HepG2 (cell line): ENCODE results near the gene USP30. TPM values are rescaled to one million over a fixed set of nuclear protein-coding genes. Genes with fewer than 3 reads are reported as not detected.
A peak's percentile ranks its signal among the peaks of the same experiment; 100 is the strongest.

Experiments used
- BCL6 ChIP-seq: IDR thresholded peaks from 2 replicates; pipeline ENCODE4 v1.6.1; 2016; ENCODE audit warnings: missing genetic modification reagents, missing compliant biosample characterization
- CHCHD3 ChIP-seq: sonication (generic); formaldehyde crosslinking; IDR thresholded peaks from 2 replicates; pipeline ENCODE4 v1.8.0; 2022; ENCODE audit warnings: mild to moderate bottlenecking, missing genetic modification reagents, moderate library complexity
- EEA1 ChIP-seq: sonication (generic); formaldehyde crosslinking; IDR thresholded peaks from 2 replicates; pipeline ENCODE4 v1.5.1; 2020; ENCODE audit warnings: mild to moderate bottlenecking, missing genetic modification reagents, borderline replicate concordance
- GATA4 ChIP-seq: sonication (generic); IDR thresholded peaks from 2 replicates; pipeline ENCODE4 v1.6.1; 2016; ENCODE audit warnings: antibody characterized with exemption, low read depth, borderline replicate concordance
- IKZF4 ChIP-seq: sonication (generic); formaldehyde crosslinking; IDR thresholded peaks from 2 replicates; pipeline ENCODE4 v1.5.1; 2020; ENCODE audit warnings: borderline replicate concordance, mild to moderate bottlenecking, low read depth, missing genetic modification reagents; ENCODE audit errors: not compliant biosample characterization
- KAT2B ChIP-seq: fragments of 150-350 bp; IDR thresholded peaks from 2 replicates; pipeline ENCODE4 v1.6.1; 2014; ENCODE audit warnings: low read depth, low read length, borderline replicate concordance
- KDM5A ChIP-seq: fragments of 200-600 bp; sonication (generic); IDR thresholded peaks from 2 replicates; pipeline ENCODE4 v1.7.0; 2018; ENCODE audit warnings: antibody characterized with exemption, mild to moderate bottlenecking, low read length, borderline replicate concordance
- RBFOX2 ChIP-seq: fragments of 200-400 bp; formaldehyde crosslinking; IDR thresholded peaks from 2 replicates; pipeline ENCODE4 v1.6.1; 2017; ENCODE audit warnings: low read depth, mild to moderate bottlenecking, low read length
- ZNF136 ChIP-seq: sonication (generic); formaldehyde crosslinking; IDR thresholded peaks from 2 replicates; pipeline ENCODE4 v1.8.1; 2022; ENCODE audit warnings: low read depth, mild to moderate bottlenecking, moderate library complexity, missing genetic modification reagents
- ZNF260 ChIP-seq: sonication (generic); formaldehyde crosslinking; IDR thresholded peaks from 2 replicates; pipeline ENCODE4 v1.4.0; 2020; ENCODE audit warnings: missing genetic modification reagents, low read depth, mild to moderate bottlenecking, borderline replicate concordance
- ZNF629 ChIP-seq: sonication (generic); formaldehyde crosslinking; conservative IDR thresholded peaks from 2 replicates; pipeline ENCODE4 v1.5.0; 2020; ENCODE audit warnings: missing genetic modification reagents
- ZNF75D ChIP-seq: sonication (generic); formaldehyde crosslinking; IDR thresholded peaks from 2 replicates; pipeline ENCODE4 v1.8.1; 2023; ENCODE audit warnings: missing genetic modification reagents, mild to moderate bottlenecking, borderline replicate concordance
- ZNF781 ChIP-seq: sonication (generic); formaldehyde crosslinking; IDR thresholded peaks from 2 replicates; pipeline ENCODE4 v1.5.1; 2020; ENCODE audit warnings: borderline replicate concordance, mild to moderate bottlenecking, missing genetic modification reagents; ENCODE audit errors: not compliant biosample characterization
- ZNF879 ChIP-seq: sonication (generic); formaldehyde crosslinking; IDR thresholded peaks from 2 replicates; pipeline ENCODE4 v1.8.1; 2023; ENCODE audit warnings: missing genetic modification reagents
- polyA plus RNA-seq, 8 experiments: library from polyadenylated mRNA; depleted of rRNA in 3 of 8; stranded (reverse) in 7 of 8; unstranded in 1 of 8; fragments of >200 nt; fragmentation: Illumina TruSeq in 4 of 8; extraction: Trizol in 4 of 8; gene quantifications; 2 replicates each; pipeline versions ENCODE4 v1.2.1 to v1.2.3, GENCODE V29; 2011 to 2016; ENCODE audit warnings: low read depth in 4 of 8, missing spikeins in 1 of 8, mixed read lengths in 1 of 8; ENCODE audit not compliant: insufficient read depth in 1 of 8
- total RNA-seq, 5 experiments: library from RNA; depleted of rRNA; stranded (reverse); fragments of >200 nt; fragmentation: Illumina TruSeq; extraction: Trizol; gene quantifications; 2 replicates each; pipeline ENCODE4 v1.2.3, GENCODE V29; 2016; ENCODE audit warnings: low read depth in 1 of 5
- TF ChIP-seq, protein P1 (sequence below): sonication (generic); formaldehyde crosslinking; IDR thresholded peaks from 2 replicates; pipeline ENCODE4 v1.4.0; 2020; ENCODE audit warnings: mild to moderate bottlenecking, missing genetic modification reagents
- TF ChIP-seq, protein P2 (sequence below): sonication (generic); formaldehyde crosslinking; IDR thresholded peaks from 2 replicates; pipeline ENCODE4 v1.5.1; 2020; ENCODE audit warnings: mild to moderate bottlenecking, moderate library complexity, missing genetic modification reagents
- TF ChIP-seq, protein P3 (sequence below): sonication (generic); formaldehyde crosslinking; IDR thresholded peaks from 2 replicates; pipeline ENCODE4 v1.8.0; 2022; ENCODE audit warnings: low read depth, missing genetic modification reagents

Gene USP30
- total and polyA plus RNA-seq, 2 of the 13 experiments (the other 11 are each of a cell fraction or from before 2014, with no cell fraction given): 11.2 to 20.8 TPM

DNA sequence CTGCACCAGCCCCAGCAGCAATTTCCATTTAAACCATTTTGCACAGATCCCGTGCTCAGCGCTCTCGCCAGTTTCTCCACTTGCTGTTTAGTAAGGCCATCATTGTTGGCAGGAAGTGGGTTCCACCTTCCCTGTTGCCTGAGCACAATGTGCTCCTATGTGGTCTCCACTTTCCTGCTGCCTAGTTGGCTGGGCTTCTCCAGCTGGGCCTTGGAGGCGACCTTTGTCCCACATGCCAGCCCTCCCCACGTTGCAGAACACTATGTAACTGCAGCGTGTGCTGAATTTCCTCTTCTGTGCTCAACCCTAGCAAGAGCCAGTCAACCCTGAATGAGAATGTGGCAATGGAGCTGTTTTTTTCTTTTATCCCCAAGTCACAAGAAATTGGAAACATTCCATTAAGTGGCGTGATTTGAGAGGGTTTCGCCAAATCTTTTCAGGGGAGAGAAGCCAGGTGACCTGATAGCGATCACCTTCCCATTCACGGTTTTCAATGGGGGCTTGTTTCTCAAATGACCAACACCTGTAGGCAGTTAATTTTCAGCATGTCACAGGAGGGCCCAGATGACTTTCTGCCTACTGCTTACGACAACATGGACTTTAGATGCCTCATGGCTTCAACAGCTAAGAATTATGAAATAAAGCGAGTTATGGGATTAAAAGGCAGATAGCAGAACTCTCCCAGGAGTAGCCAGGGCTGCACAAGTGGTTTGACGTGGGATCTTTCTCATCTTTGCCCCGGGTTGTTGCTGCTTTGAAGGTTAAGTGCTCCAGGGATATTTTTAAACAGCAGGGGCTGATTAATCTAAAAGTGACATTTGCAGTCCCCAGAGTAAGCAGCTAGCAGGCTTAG is 63.6 kb downstream of the USP30 start, which contains the start of gene ACACB (continued):
- TF ChIP-seq ZNF629 (CRISPR knock-in tag) (0 out of 2 replicates have a peak, but pooled peaks have one; percentile 28), IKZF4 (CRISPR knock-in tag) (peak; percentile 57), ZNF781 (CRISPR knock-in tag) (peak; percentile 78), RBFOX2 (peak; percentile 32), ZNF75D (CRISPR knock-in tag) (no peak), KAT2B (no peak), ZNF260 (CRISPR knock-in tag) (no peak), CHCHD3 (no peak), ZNF136 (CRISPR knock-in tag) (no peak), BCL6 (CRISPR knock-in tag) (peak; percentile 45), KDM5A (no peak), EEA1 (CRISPR knock-in tag) (no peak), ZNF879 (no peak), GATA4 (no peak; the same call in 1 of the 2 replicates)
- TF ChIP-seq, protein P1, sequence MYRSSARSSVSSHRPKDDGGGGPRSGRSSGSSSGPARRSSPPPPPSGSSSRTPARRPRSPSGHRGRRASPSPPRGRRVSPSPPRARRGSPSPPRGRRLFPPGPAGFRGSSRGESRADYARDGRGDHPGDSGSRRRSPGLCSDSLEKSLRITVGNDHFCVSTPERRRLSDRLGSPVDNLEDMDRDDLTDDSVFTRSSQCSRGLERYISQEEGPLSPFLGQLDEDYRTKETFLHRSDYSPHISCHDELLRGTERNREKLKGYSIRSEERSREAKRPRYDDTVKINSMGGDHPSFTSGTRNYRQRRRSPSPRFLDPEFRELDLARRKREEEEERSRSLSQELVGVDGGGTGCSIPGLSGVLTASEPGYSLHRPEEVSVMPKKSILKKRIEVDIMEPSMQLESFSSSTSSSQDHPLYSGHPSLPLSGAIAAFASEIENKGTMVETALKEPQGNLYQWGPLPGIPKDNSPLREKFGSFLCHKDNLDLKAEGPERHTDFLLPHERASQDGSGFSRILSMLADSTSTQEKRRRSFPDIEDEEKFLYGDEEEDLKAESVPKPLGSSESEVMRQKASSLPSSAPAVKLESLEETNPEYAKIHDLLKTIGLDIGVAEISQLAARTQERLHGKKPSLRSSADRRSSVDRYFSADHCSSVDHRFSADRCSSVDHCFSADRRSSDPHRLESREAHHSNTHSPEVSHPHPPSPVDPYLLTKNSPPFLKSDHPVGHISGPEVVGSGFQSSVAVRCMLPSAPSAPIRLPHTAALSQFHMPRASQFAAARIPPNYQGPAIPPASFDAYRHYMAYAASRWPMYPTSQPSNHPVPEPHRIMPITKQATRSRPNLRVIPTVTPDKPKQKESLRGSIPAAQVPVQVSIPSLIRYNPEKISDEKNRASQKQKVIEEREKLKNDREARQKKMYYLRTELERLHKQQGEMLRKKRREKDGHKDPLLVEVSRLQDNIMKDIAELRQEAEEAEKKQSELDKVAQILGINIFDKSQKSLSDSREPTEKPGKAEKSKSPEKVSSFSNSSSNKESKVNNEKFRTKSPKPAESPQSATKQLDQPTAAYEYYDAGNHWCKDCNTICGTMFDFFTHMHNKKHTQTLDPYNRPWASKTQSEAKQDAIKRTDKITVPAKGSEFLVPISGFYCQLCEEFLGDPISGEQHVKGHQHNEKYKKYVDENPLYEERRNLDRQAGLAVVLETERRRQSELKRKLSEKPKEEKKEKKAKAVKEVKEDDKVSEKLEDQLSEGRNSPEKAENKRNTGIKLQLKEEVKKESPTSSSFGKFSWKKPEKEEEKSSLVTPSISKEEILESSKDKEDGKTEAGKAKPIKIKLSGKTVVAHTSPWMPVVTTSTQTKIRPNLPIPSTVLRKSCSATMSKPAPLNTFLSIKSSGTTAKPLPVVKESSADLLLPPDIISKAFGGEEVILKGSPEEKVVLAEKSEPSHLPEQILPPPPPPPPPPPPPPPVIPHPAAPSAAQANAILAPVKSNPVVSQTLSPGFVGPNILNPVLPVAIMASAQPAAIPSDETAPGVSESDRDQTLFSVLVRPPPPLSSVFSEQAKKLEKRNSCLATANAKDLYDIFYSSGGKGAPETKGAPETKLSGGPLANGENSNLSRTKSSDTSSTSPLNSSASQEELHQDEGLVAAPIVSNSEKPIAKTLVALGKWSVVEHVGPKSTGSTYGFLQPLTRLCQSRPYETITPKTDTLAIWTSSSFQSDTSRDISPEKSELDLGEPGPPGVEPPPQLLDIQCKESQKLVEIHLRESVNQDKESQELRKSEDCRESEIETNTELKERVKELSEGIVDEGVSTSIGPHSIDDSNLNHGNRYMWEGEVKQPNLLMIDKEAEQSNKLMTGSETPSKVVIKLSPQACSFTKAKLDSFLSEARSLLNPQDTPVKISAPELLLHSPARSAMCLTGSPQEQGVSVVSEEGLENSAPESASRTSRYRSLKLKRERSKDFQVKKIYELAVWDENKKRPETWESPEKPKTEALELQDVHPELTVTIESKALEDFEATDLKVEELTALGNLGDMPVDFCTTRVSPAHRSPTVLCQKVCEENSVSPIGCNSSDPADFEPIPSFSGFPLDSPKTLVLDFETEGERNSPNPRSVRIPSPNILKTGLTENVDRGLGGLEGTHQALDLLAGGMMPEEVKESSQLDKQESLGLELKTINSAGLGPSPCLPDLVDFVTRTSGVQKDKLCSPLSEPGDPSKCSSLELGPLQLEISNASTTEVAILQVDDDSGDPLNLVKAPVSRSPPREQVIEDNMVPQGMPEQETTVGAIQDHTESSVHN (CRISPR knock-in tag): no peak; the same call in 1 of the 2 replicates
- TF ChIP-seq, protein P2, sequence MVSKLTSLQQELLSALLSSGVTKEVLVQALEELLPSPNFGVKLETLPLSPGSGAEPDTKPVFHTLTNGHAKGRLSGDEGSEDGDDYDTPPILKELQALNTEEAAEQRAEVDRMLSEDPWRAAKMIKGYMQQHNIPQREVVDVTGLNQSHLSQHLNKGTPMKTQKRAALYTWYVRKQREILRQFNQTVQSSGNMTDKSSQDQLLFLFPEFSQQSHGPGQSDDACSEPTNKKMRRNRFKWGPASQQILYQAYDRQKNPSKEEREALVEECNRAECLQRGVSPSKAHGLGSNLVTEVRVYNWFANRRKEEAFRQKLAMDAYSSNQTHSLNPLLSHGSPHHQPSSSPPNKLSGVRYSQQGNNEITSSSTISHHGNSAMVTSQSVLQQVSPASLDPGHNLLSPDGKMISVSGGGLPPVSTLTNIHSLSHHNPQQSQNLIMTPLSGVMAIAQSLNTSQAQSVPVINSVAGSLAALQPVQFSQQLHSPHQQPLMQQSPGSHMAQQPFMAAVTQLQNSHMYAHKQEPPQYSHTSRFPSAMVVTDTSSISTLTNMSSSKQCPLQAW: peak; percentile 61
- TF ChIP-seq, protein P3, sequence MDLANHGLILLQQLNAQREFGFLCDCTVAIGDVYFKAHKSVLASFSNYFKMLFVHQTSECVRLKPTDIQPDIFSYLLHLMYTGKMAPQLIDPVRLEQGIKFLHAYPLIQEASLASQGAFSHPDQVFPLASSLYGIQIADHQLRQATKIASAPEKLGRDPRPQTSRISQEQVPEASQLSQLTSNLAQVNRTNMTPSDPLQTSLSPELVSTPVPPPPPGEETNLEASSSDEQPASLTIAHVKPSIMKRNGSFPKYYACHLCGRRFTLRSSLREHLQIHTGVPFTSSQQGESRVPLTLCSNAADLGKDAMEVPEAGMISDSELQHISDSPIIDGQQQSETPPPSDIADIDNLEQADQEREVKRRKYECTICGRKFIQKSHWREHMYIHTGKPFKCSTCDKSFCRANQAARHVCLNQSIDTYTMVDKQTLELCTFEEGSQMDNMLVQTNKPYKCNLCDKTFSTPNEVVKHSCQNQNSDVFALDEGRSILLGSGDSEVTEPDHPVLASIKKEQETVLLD (CRISPR knock-in tag): no peak
